GM12878 (cell line): ENCODE measurements around the gene CPT2.

ENCODE experiments used
- ASH2L ChIP-seq: fragments of 300-600, 200-600 bp; sonication (generic); IDR thresholded peaks from 2 replicates; pipeline ENCODE4 v1.6.1; 2017; ENCODE audit warnings: low read depth, mild to moderate bottlenecking, borderline replicate concordance
- BACH1 ChIP-seq: fragments of 450-650 bp; IDR thresholded peaks from 2 replicates; pipeline ENCODE4 v1.6.1; 2017; ENCODE audit warnings: mild to moderate bottlenecking, borderline replicate concordance
- BHLHE40 ChIP-seq, 2 experiments: fragments of 450-650 bp in 1 of 2; IDR thresholded peaks; 2 replicates each; pipeline ENCODE4 v1.6.1; 2011 to 2017; ENCODE audit warnings: low read depth in 2 of 2, borderline replicate concordance in 1 of 2, improper control_type of control experiment in 1 of 2, low read length in 1 of 2, mild to moderate bottlenecking in 1 of 2
- CEBPB ChIP-seq, 2 experiments: fragments of 150-350 bp in 1 of 2; IDR thresholded peaks; 2 replicates each; pipeline ENCODE4 v1.6.1; 2012 to 2014; ENCODE audit warnings: low read depth in 2 of 2, low read length in 2 of 2, borderline replicate concordance in 1 of 2, inconsistent platforms in 1 of 2
- CTCF ChIP-seq, 3 experiments: IDR thresholded peaks in 2 of 3; conservative IDR thresholded peaks in 1 of 3; 2 replicates each; pipeline ENCODE4 v1.5.1; 2011; ENCODE audit warnings: low read depth in 3 of 3, low read length in 3 of 3, mild to moderate bottlenecking in 3 of 3, control low read depth in 2 of 3, moderate library complexity in 2 of 3, inconsistent platforms in 1 of 3, mixed read lengths in 1 of 3; ENCODE audit not compliant: control insufficient read depth in 2 of 3, insufficient read depth in 1 of 3; ENCODE audit errors: extremely low read depth in 1 of 3
- EZH2 ChIP-seq: IDR thresholded peaks from 2 replicates; pipeline ENCODE4 v1.6.1; 2012; ENCODE audit warnings: low read depth, mild to moderate bottlenecking, control low read depth, inconsistent platforms, low read length, borderline replicate concordance; ENCODE audit not compliant: control insufficient read depth
- HCFC1 ChIP-seq: fragments of 150-350 bp; IDR thresholded peaks from 2 replicates; pipeline ENCODE4 v1.6.1; 2014; ENCODE audit warnings: low read length
- JUND ChIP-seq: IDR thresholded peaks from 2 replicates; pipeline ENCODE4 v1.6.1; 2012; ENCODE audit warnings: low read depth, mild to moderate bottlenecking, low read length, improper control_type of control experiment, moderate library complexity
- MAX ChIP-seq: IDR thresholded peaks from 2 replicates; pipeline ENCODE4 v1.6.1; 2012; ENCODE audit warnings: low read depth, low read length, improper control_type of control experiment
- POLR2A ChIP-seq: IDR thresholded peaks from 2 replicates; pipeline ENCODE4 v1.6.1; 2011; ENCODE audit warnings: low read depth, mild to moderate bottlenecking, low read length
- POLR2AphosphoS5 ChIP-seq: IDR thresholded peaks from 2 replicates; pipeline ENCODE4 v1.6.1; 2011; ENCODE audit warnings: mild to moderate bottlenecking, low read length, inconsistent platforms
- RELA ChIP-seq: fragments of 450-650 bp; IDR thresholded peaks from 2 replicates; pipeline ENCODE4 v1.8.0; 2014; ENCODE audit warnings: borderline replicate concordance; ENCODE audit not compliant: partially characterized antibody
- SMC3 ChIP-seq: IDR thresholded peaks from 2 replicates; pipeline ENCODE4 v1.6.1; 2011; ENCODE audit warnings: low read length, improper control_type of control experiment, borderline replicate concordance
- ZNF592 ChIP-seq: fragments of 450-650 bp; IDR thresholded peaks from 2 replicates; pipeline ENCODE4 v1.6.1; 2017; ENCODE audit warnings: mild to moderate bottlenecking, moderate library complexity

- no peak for TF ChIP-seq CTCF (IDR thresholded peaks at IDR 0.05 in 2 of 3, conservative IDR thresholded peaks at IDR 0.05 in 1 of 3; ENCODE audit: control insufficient read depth in 2 of 3, extremely low read depth in 1 of 3, insufficient read depth in 1 of 3, low read depth in 3 of 3, low read length in 3 of 3)
- no peak for TF ChIP-seq JUND
- TF ChIP-seq MAX, result no peak
- TF ChIP-seq POLR2A, result no peak
- TF ChIP-seq POLR2AphosphoS5, result no peak
- no peak for TF ChIP-seq EZH2
- TF ChIP-seq SMC3, result no peak
- no peak for TF ChIP-seq BACH1
- TF ChIP-seq ASH2L, result no peak
- TF ChIP-seq HCFC1, result no peak
- TF ChIP-seq BHLHE40 (IDR thresholded peaks at IDR 0.05; ENCODE audit: borderline replicate concordance in 1 of 2, low read depth in 2 of 2, low read length in 1 of 2), result no peak
- no peak for TF ChIP-seq ZNF592
- no peak for TF ChIP-seq RELA
- TF ChIP-seq CEBPB (IDR thresholded peaks at IDR 0.05; ENCODE audit: borderline replicate concordance in 1 of 2, low read depth in 2 of 2, low read length in 2 of 2), result no peak
Measured at GRCh38 chr1:53256511-53257453, 60.2 kb downstream of the CPT2 start.
